Measurements from ENCODE around the gene SSTR5. TPM values are rescaled to one million over a fixed set of nuclear protein-coding genes. Genes with fewer than 3 reads are reported as not detected.

The SSTR5 gene
- polyA plus RNA-seq, 1 experiment, result not detected

DNA sequence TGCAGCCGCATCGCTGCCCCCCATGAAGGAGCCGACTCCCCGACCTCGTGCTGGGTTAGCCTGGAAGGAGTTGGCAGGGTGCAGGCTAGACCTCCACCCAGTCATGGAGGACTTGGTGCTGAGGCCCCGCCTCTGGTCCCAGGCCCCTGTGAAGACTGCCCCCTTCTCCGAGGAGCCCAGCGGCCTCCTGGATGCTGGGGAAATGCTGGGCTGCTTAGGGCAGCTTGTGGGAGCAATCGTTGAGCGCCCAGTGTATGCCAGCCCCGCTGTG, 1.8 kb downstream of the SSTR5 start:
- ChIA-PET CTCF (interaction anchor here (0.8 kb wide), 1 partner anchor 10 kb away, joined by 3 read pairs; no protein-coding TSS in a partner anchor), POLR2A (no interaction called here)
- no peak for DNase-seq (ENCODE audit: low read depth)
- Histone ChIP-seq H3K36me3 (ENCODE audit: control insufficient read depth, insufficient read depth, low read length) (no peaks in the 10 kb centered on the region), H3K4me3 (ENCODE audit: low read depth, low read length) (no peak overlapping the region), H3K27me3 (ENCODE audit: control insufficient read depth, insufficient read depth, low read length) (peaks cover 2% of the 10 kb centered on the region)
- TF ChIP-seq, protein P1, sequence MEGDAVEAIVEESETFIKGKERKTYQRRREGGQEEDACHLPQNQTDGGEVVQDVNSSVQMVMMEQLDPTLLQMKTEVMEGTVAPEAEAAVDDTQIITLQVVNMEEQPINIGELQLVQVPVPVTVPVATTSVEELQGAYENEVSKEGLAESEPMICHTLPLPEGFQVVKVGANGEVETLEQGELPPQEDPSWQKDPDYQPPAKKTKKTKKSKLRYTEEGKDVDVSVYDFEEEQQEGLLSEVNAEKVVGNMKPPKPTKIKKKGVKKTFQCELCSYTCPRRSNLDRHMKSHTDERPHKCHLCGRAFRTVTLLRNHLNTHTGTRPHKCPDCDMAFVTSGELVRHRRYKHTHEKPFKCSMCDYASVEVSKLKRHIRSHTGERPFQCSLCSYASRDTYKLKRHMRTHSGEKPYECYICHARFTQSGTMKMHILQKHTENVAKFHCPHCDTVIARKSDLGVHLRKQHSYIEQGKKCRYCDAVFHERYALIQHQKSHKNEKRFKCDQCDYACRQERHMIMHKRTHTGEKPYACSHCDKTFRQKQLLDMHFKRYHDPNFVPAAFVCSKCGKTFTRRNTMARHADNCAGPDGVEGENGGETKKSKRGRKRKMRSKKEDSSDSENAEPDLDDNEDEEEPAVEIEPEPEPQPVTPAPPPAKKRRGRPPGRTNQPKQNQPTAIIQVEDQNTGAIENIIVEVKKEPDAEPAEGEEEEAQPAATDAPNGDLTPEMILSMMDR (IDR thresholded peaks at IDR 0.05; ENCODE audit: insufficient read depth, low read depth, low read length), result no peak

DNA sequence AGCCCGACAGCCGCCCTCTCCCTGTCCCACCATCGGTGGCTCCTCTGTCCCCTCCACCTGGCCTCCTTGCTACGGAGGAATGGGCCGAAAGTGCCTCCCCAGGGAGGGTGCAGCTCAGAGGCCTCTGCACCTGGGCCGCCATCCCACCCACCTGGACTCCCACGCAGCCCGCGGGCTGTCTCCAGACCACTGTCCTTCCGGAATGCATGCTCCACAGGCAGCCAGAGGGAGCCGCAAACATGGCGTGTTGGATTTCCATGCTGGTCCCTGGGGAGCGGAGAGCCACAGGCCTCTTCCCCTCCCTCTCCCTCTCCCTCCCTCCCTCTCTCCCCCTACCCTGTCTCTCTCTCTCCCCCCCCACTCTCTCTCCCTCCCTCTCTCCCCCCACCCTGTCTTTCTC, 3.0 kb downstream of the SSTR5 start:
- no peaks in the 10 kb centered on the region for H3K36me3 ChIP-seq (ENCODE audit: control insufficient read depth, insufficient read depth, low read length)
- peaks cover 2% of the 10 kb centered on the region for H3K27me3 ChIP-seq (ENCODE audit: control insufficient read depth, insufficient read depth, low read length)
- POLR2A ChIA-PET, result no interaction called here
- TF ChIP-seq, protein P1 (IDR thresholded peaks at IDR 0.05; ENCODE audit: insufficient read depth, low read depth, low read length), result no peak
- H3K4me3 ChIP-seq (ENCODE audit: low read depth, low read length), result no peak overlapping the region
- CTCF ChIA-PET, result no interaction called here
- DNase-seq (ENCODE audit: low read depth), result no peak

DNA sequence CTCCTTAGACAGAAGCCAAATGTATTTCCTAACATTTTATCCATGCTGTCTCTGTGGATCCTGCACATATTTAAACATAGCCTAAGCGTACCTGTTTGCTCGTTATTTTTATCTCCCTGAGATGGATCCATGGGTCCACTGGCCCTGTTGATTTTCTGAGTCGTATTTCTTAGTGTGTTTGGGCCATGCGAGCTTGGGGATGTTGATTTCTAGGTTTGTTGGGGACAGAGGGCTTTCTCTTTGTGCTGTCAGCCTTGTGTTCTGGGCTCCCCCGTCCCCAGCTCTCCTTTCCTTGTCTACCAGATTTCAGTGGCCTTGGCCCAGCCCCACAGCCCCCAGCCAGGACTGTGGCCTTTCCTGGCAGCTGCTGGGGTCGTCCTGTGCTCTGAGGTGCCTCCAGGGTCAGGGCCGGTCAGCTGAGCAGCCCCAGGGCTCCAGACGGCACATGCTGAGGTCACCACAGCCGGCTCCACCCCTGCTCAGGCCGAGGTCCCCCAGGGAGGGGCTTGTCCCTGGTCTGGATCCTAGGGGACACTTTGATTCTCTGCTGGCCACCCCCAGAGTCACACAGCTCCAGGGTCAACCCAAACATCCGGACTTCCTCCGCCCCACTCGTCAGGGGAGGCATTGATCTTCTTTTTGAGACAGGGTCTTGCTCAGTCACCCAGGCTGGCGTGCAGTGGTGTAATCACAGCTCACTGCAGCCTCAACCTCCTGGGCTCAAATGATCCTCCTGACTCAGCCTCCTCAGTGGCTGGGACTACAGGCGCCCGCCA, 4.4 kb downstream of the SSTR5 start:
- Histone ChIP-seq H3K27me3 (ENCODE audit: control insufficient read depth, insufficient read depth, low read length) (peaks cover 2% of the 10 kb centered on the region), H3K36me3 (ENCODE audit: control insufficient read depth, insufficient read depth, low read length) (no peaks in the 10 kb centered on the region), H3K4me3 (ENCODE audit: low read depth, low read length) (no peak overlapping the region)
- CTCF ChIA-PET, result no interaction called here
- DNase-seq (ENCODE audit: low read depth), result no peak
- TF ChIP-seq, protein P1 (IDR thresholded peaks at IDR 0.05; ENCODE audit: insufficient read depth, low read depth, low read length), result no peak
- POLR2A ChIA-PET, result no interaction called here

DNA sequence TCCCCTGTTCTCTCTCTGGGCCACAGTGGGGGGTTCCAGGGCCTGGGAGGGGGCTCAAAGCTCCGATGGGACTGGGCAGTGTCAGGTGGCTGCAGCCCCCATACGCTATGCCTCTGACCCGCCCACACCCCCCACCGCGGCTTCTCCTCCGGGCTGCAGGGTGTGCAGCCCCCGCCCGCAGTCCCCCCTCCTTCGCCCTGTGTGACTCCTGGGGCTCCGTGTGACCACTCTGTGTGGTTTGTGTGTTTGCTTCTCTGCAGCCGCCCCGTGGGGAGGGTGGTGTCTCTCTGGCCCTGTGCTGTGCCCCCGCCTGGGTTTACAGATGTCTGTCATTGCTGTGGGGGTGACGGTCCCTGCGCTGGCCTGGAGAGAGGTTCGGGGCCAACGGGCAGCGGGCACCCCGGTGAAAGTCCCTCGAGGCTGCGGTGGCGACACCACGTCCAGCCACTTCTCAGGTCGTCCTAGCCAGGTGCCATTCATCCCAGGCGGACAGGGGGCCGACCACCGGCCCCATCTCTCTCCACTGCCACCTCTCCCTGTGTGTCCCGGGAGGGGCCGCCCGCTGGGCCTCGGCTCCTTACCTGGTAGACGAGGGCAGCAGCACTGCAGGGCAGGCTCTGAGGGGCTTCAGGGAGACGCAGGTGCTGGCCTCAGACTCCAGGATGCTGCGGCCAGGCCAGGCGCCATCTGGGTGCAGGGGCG, 5.5 kb downstream of the SSTR5 start:
- Histone ChIP-seq H3K4me3 (ENCODE audit: low read depth, low read length) (no peak overlapping the region), H3K27me3 (ENCODE audit: control insufficient read depth, insufficient read depth, low read length) (no peaks in the 10 kb centered on the region; the same call in none of the 2 replicates), H3K36me3 (ENCODE audit: control insufficient read depth, insufficient read depth, low read length) (no peaks in the 10 kb centered on the region)
- ChIA-PET CTCF (no interaction called here), POLR2A (no interaction called here)
- DNase-seq (ENCODE audit: low read depth), result no peak
- TF ChIP-seq, protein P1 (IDR thresholded peaks at IDR 0.05; ENCODE audit: insufficient read depth, low read depth, low read length), result no peak

DNA sequence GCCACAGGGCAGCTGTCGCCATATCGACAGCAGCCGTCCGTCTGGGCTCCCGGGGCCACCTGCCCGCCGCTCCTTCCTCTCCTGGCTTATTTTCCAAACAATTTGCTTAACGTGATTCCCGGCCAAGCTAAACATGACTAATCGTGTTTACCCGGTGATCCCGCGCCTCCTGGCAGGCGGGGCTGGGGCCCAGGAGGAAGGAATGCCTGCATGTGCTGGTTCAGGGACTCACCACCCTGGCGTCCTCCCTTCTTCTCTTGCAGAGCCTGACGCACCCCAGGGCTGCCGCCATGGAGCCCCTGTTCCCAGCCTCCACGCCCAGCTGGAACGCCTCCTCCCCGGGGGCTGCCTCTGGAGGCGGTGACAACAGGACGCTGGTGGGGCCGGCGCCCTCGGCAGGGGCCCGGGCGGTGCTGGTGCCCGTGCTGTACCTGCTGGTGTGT, 6.1 kb downstream of the SSTR5 start:
- Histone ChIP-seq H3K4me3 (ENCODE audit: low read depth, low read length) (no peak overlapping the region), H3K36me3 (ENCODE audit: control insufficient read depth, insufficient read depth, low read length) (no peaks in the 10 kb centered on the region), H3K27me3 (ENCODE audit: control insufficient read depth, insufficient read depth, low read length) (no peaks in the 10 kb centered on the region; the same call in none of the 2 replicates)
- POLR2A ChIA-PET, result no interaction called here
- DNase-seq (ENCODE audit: low read depth), result no peak
- CTCF ChIA-PET, result no interaction called here
- TF ChIP-seq, protein P1 (IDR thresholded peaks at IDR 0.05; ENCODE audit: insufficient read depth, low read depth, low read length), result no peak

Measured in BJ (cell line).